Ishikawa (cell line): ENCODE results near the gene SPN.

Source experiments
- EP300 ChIP-seq: IDR thresholded peaks from 2 replicates; pipeline ENCODE4 v1.6.1; 2012; ENCODE audit warnings: borderline replicate concordance
- FOXM1 ChIP-seq: IDR thresholded peaks from 2 replicates; pipeline ENCODE4 v1.6.1; 2012; ENCODE audit warnings: low read depth, borderline replicate concordance
- USF1 ChIP-seq: IDR thresholded peaks from 2 replicates; pipeline ENCODE4 v1.6.1; 2012
- YY1 ChIP-seq: IDR thresholded peaks from 2 replicates; pipeline ENCODE4 v1.6.1; 2012; ENCODE audit warnings: low read depth

- TF ChIP-seq EP300 (no peak), YY1 (no peak), FOXM1 (no peak), USF1 (no peak)
These were observed 883 bp upstream of the SPN start for GRCh38 chr16:29662000-29662728.
